GM18517 (cell line): ENCODE data around the gene OGT.
"Not testable (repeated sequence)": the region's sequence is repeated elsewhere in the genome, so short reads cannot be mapped to it uniquely, and the experiment has no call there.

ENCODE experiments used
- ATAC-seq: cut with Tn5 transposase; IDR thresholded peaks from one replicate; pipeline ENCODE4 v1.9.1; 2021; ENCODE audit warnings: mild to moderate bottlenecking, moderate library complexity; ENCODE audit not compliant: unreplicated experiment

OGT gene

DNA sequence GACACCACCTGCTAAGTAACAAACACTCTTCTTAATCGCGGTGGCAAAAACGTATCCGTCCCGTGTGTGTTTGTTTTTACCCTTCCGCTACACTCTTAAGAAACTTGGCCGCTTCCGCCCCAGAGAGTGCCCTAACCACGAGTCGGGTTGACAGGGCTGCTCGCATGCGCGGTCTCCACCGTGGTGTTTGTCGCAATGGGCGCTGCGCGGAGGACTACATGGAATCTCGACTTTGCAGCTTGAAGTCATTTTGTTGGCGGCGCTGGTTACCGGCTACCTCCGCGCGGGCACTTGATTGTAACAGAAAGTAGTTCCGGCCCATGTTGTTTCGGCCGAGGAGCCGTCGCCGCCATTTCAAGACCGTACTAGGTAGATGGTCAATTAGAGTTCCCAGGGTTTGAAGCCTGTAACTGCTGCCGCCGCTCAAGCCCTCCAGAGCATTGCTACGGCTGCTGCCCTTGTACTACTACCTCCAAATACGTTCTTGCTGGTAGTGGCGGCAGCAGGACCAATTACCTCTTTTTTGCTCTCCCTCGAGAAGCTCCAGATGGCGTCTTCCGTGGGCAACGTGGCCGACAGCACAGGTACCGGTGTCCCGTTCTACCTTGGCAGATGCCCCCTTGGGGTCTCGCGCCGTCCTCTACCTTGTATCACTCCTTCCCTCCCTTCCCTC is at the start of gene OGT:
TSS of gene OGT (plus strand) at position 352 of the 673 bp plus-strand sequence. CDS start at position 548, 196 bp downstream.
- peak; percentile 72 for ATAC-seq

DNA sequence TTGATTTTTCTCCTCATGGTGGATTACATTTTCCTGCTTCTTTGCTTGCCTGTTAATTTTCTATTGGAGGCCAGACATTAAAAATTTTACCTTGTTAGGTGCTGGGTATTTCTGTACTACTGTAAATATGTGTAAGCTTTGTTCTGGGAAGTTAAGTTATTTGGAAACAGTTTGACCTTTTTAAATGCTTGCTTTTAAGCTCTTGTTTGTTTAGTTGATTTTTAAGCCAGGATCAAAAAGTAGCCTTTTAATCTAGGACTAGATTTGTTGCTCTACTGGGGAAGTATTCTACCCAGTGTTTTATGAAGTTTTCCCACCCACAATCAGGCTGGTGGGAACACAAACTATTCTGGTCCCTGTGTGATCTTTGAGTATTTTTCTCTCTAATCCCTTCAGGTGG is 45.1 kb upstream of the OGT start:
- no peak for ATAC-seq

DNA sequence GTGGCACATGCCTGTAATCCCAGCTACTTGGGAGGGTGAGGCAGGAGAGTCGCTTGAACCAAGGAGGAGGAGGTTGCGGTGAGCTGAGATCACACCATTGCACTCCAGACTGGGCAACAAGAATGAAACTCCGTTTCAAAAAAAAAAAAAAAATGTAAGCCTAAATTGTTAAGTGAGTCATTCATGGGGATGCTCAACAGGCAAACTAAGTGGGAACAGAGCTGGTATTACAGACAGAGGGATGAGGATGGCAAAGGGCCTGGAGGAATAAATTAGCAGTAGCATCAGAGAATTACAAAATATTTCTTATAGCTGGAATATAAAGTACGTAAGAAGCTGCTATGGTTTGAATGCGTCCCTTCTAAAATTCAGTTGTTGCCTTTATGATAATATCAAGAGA is 43.4 kb upstream of the OGT start:
- no peak for ATAC-seq

DNA sequence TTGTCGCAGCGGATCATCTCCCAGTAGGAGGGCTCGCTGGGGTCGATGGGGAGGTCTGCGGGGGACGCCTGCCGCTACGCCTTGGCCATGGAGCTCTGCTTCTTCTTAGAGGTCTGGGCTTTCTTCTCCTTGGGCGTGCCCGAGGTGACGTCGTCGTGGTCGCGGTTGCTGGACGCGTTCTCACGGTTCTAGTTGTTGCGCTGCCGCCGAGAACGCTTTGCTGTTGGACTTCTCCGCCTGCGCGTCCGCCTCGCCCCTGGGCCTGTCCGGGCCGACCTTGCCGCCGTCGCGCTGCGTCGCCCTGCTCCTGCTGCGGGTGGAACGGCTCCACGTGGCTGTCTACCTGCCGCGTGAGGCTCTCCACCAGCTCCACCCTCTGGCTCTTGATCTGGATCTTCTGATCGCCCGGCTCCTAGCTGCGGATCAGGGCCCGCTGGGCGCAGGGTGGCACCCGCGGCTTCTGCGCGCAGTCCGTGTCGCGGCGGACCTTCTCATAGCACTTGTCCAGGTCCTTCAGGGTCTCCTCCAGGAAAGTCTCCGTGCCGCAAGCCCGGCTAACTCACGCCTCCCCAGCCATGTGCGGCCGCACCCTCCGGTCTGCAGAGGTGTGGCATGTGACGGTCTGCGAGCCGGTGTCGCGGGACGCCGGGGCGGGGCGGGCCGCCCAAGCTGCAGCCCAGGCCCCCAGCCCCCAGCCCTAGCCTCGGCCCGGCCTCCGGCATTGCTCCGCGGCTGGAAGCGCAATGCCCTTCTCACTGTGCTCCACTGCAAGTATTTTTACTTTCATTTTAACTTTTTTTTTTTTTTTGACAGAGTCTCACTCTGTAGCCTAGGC is 40.5 kb upstream of the OGT start:
- ATAC-seq, result peak; percentile 67

DNA sequence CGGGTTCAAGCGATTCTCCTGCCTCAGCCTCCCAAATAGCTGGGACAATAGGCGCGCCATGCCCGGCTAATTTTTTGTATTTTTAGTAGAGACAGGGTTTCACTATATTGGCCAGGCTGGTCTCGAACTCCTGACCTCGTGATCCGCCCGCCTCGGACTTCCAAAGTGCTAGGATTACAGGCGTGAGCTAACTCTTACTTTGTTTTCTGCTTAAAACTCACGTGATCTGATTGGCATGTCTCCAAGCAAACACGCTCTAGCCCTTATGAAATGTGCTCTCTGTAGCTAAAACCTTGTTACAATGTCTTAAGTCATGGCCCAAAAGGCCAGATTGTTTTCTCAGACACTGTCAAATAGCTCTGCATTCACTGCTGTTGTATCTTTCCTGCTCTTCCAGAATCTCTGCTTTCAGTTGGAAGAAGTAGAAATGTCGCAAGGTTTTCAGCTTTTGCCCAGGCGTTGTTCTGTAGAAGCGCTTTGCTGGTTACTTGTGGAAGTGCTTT is 39.7 kb upstream of the OGT start:
- ATAC-seq, result no peak

GRCh38 chrX:71495979-71496378 is 36.9 kb upstream of the OGT start:
- ATAC-seq, result not testable (repeated sequence)

DNA sequence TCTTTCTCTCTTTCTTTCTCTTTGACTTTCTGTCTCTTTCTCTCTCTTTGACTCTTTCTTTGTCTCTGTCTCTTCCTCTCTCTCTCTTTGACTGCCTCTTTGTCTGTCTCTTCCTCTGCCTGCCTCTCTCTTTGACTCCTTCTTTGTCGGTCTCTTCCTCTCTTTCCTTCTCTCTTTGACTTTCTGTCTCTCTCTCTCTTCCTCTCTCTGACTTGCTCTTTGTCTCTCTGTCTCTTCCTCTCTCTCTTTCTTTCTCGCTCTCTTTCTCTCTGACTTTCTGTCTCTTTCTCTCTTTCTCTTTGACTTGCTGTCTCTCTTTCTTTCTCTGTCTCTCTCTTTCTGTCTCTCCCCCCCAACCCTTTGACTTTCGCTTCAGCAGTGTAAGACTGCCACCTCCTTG is 36.4 kb upstream of the OGT start:
- no peak for ATAC-seq

- not testable (repeated sequence) for ATAC-seq
Measured at GRCh38 chrX:71502080-71502479, 30.8 kb upstream of the OGT start.

GRCh38 chrX:71504346-71504745 is 28.6 kb upstream of the OGT start:
- ATAC-seq, result no peak

- ATAC-seq, result no peak
Measured at GRCh38 chrX:71509289-71509688, 23.6 kb upstream of the OGT start.

GRCh38 chrX:71510161-71510560 is 22.7 kb upstream of the OGT start:
- no peak for ATAC-seq

- ATAC-seq, result not testable (repeated sequence)
Measured at GRCh38 chrX:71513731-71514130, 19.2 kb upstream of the OGT start.

DNA sequence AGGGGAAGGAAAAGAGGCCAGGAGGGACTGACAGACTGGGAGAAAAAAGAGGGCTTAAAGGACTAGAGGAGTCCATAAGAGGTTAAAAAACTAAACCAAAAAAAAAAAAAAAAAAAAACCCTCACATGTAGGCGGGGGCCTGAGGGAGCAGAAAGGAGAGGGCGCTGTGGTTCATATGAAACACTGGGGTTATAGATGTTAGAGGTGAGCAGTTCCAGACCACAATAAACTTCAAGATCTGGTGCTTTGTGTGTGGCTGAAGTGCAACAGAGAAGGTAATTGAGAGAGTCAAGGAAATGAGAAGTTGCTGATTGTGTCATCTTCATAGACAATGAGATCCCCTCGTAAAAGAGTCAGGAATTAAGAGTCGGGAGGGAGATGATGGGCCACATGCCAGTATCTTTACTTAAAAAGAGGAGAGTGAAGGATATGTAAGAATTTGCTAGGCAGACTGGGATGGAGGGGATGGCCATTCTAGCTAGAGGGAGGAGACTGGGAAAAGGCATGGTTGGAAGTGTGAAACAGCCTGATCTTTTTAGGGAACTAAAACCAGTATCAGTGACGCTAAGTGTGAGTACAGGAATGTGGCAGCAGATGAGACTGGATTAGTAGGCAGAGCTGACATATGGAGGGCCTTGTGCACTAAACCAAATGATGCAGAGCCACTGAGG is 18.4 kb upstream of the OGT start:
- ATAC-seq, result no peak

- no peak for ATAC-seq
Measured at GRCh38 chrX:71515038-71515396, 17.9 kb upstream of the OGT start.

DNA sequence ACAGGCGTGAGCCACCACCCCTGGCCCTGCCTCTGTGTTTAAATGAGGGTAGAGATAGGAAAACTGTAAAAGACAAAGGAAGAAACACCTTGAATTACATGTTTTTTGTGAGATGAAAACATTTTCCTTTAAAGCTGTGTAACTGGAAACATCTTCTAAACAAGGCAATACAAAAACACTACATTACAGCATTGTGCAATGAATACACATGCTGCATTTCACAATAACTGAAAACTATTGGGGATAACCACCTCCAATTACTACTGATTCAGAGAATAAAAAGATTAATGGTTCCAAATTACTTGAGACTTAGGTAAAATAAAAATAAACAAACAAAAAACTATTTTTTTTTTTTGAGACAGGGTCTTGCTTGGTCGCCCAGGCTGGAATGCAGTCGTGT is 7.6 kb upstream of the OGT start:
- no peak for ATAC-seq

GRCh38 chrX:71532078-71532752 is 689 bp upstream of the OGT start:
- ATAC-seq, result peak; percentile 17

- ATAC-seq, result no peak
Measured at GRCh38 chrX:71533516-71533850, 579 bp downstream of the OGT start.

- no peak for ATAC-seq
Measured at GRCh38 chrX:71533851-71534561, 1.1 kb downstream of the OGT start.

DNA sequence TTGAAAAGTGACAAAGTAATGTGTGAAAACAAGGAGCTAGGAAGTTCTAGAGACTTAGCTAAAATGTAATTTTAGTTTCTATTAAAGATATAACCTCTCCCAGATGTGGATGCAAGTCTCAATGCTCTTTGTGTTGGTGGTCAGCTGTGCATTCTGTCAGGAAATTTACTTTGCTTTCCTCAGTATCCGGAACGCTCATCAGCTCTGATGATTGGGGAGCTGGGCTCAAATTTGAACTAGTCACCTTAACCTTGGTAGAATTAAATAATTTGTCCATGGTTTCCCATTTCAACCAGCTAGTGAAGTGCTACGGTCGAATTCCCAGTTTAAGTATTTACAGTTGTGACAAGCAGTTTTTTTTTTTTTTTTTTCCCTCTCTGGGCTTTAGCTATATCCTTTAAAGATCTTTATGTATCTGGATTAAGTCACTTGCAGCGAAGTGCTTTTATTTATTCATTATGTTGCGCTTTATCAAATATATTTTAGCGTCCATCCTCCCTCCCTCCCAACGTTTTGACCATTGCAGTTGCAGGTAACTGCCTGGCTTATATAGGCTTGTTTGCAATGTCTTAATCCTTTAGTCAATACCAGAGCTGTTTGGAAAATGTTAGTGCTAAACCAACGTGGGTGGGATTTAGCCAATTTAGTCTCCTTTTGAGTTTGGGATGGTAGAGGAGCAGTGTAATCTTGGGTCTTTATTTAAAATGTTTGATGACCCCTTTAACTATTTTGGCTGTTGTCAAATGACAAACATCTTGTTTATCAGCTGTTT is 2.1 kb downstream of the OGT start:
- ATAC-seq, result no peak

DNA sequence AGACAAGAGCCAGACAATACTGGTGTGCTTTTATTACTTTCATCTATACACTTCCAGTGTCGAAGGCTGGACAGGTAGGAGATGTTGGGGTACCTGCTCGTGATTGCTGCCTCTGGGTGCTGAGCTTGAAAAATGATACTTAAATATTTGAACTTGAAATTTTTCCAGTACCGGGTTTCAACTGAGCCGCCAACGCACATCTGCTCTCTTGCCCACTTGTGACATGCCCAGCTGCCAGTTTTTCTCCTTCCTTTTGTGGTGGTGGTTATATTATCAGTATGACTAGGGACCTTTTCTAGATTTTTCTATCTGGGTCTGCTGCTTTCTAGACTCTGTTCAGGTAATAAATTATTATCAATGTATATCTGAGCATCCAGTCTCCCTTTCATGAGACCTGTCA is 3.4 kb downstream of the OGT start:
- no peak for ATAC-seq
